Fibroblast of skin of right quadriceps (primary cell): Measurements from ENCODE around the gene OR10P1.
"Not testable (repeated sequence)": the region's sequence is repeated elsewhere in the genome, so short reads cannot be mapped to it uniquely, and the experiment has no call there.

Experiments used
- DNase-seq: peaks from one replicate; pipeline ENCODE4 v3.0.0-alpha.2; 2013

OR10P1 gene

GRCh38 chr12:55636853-55637252, at the start of gene OR10P1:
OR10P1 (plus strand) TSS chr12:55636892; CDS start chr12:55636892, 0 bp downstream.
- no peak for DNase-seq

- DNase-seq = not testable (repeated sequence)
These were observed 46.5 kb upstream of the OR10P1 start for GRCh38 chr12:55590152-55590551.

- no peak for DNase-seq
These were observed 28.7 kb upstream of the OR10P1 start for GRCh38 chr12:55607821-55608594.

- DNase-seq = no peak
These were observed 26.1 kb upstream of the OR10P1 start for GRCh38 chr12:55610598-55610997.

- DNase-seq = no peak
These were observed 24.0 kb upstream of the OR10P1 start for GRCh38 chr12:55612646-55613045.

GRCh38 chr12:55614764-55615163, 21.9 kb upstream of the OR10P1 start:
- DNase-seq = no peak

- peak; percentile 92 for DNase-seq
These were observed 17.1 kb upstream of the OR10P1 start for GRCh38 chr12:55619354-55620138.

- DNase-seq = no peak
These were observed 12.6 kb upstream of the OR10P1 start for GRCh38 chr12:55624056-55624455.

- no peak for DNase-seq
These were observed 10.5 kb upstream of the OR10P1 start for GRCh38 chr12:55626154-55626553.

GRCh38 chr12:55629058-55629841, 7.4 kb upstream of the OR10P1 start:
- no peak for DNase-seq

GRCh38 chr12:55631056-55631455, 5.6 kb upstream of the OR10P1 start:
- DNase-seq = no peak

GRCh38 chr12:55631733-55632132, 5.0 kb upstream of the OR10P1 start:
- DNase-seq = no peak

GRCh38 chr12:55633151-55633550, 3.5 kb upstream of the OR10P1 start:
- no peak for DNase-seq

GRCh38 chr12:55636116-55636655, 506 bp upstream of the OR10P1 start:
- no peak for DNase-seq

GRCh38 chr12:55637467-55637866, 775 bp downstream of the OR10P1 start:
- no peak for DNase-seq

GRCh38 chr12:55641595-55641994, 4.9 kb downstream of the OR10P1 start:
- no peak for DNase-seq

GRCh38 chr12:55642267-55642666, 5.6 kb downstream of the OR10P1 start:
- DNase-seq = no peak

- no peak for DNase-seq
These were observed 6.0 kb downstream of the OR10P1 start for GRCh38 chr12:55642669-55643068.

- DNase-seq = no peak
These were observed 7.9 kb downstream of the OR10P1 start for GRCh38 chr12:55644591-55644990.

- DNase-seq = no peak
These were observed 10.3 kb downstream of the OR10P1 start for GRCh38 chr12:55647027-55647426.

- DNase-seq = not testable (repeated sequence)
These were observed 14.1 kb downstream of the OR10P1 start for GRCh38 chr12:55650620-55651298.

GRCh38 chr12:55651299-55651683, 14.6 kb downstream of the OR10P1 start:
- no peak for DNase-seq

- no peak for DNase-seq
These were observed 15.7 kb downstream of the OR10P1 start for GRCh38 chr12:55652352-55652751.
